ENCODE measurements around the gene DLG2. TPM values are rescaled to one million over a fixed set of nuclear protein-coding genes. Genes with fewer than 3 reads are reported as not detected.
A peak's percentile ranks its signal among the peaks of the same experiment; 100 is the strongest.
"Not testable (repeated sequence)": the region's sequence is repeated elsewhere in the genome, so short reads cannot be mapped to it uniquely, and the experiment has no call there.

The DLG2 gene
- total RNA-seq, 4 donors from 2014 or later = 0.18 to 8.3 (median 2.5) TPM

DNA sequence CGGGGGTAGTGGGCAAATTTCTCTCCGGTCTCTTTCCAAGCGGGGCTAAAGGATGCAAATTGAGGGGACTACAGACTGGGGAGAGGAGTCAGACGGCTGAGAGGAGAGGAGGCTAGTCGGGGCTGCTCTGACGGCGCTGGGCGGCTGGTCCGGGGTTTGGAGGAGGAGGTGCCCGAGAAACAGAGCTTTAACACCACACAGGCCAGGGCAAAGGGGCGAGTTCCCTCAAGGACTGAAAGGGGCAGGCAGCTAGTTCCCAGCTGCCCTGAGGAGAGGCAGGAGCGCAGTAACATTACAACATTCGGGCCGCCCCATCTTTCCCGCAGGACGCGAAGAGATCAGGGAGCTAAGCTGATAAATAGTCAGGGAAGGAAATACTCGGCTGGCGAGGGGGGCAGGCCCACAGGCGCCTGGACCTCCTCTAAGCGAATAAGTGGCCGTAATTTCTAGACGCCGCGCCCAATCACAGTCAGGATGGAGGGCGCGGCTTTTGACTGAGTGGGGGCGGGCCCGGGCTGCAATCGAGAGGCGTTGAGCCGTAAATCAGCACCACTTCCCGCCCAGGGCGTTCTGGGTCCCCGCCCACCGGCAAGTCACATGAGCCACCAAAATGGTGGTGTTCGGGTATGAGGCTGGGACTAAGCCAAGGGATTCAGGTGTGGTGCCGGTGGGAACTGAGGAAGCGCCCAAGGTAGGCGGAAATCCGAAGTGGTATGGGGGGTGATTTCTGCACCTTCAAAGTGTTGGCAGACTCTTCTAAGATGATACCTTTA is 1.0 kb upstream of the DLG2 start, which contains the start of gene TMEM126B:
Gene TMEM126B, plus strand, starts transcription at position 596 of the 773 bp plus-strand sequence. Its CDS starts 15 bp downstream, at position 611.
- H3K27me3 ChIP-seq = no peaks in the 10 kb centered on the region
- peak; percentile 53 to 84 for TF ChIP-seq POLR2A (IDR thresholded peaks at IDR 0.05)
- TF ChIP-seq, protein P1, sequence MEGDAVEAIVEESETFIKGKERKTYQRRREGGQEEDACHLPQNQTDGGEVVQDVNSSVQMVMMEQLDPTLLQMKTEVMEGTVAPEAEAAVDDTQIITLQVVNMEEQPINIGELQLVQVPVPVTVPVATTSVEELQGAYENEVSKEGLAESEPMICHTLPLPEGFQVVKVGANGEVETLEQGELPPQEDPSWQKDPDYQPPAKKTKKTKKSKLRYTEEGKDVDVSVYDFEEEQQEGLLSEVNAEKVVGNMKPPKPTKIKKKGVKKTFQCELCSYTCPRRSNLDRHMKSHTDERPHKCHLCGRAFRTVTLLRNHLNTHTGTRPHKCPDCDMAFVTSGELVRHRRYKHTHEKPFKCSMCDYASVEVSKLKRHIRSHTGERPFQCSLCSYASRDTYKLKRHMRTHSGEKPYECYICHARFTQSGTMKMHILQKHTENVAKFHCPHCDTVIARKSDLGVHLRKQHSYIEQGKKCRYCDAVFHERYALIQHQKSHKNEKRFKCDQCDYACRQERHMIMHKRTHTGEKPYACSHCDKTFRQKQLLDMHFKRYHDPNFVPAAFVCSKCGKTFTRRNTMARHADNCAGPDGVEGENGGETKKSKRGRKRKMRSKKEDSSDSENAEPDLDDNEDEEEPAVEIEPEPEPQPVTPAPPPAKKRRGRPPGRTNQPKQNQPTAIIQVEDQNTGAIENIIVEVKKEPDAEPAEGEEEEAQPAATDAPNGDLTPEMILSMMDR (IDR thresholded peaks at IDR 0.05) = no peak
- peak; percentile 97 to 99 (median 98) for DNase-seq

DNA sequence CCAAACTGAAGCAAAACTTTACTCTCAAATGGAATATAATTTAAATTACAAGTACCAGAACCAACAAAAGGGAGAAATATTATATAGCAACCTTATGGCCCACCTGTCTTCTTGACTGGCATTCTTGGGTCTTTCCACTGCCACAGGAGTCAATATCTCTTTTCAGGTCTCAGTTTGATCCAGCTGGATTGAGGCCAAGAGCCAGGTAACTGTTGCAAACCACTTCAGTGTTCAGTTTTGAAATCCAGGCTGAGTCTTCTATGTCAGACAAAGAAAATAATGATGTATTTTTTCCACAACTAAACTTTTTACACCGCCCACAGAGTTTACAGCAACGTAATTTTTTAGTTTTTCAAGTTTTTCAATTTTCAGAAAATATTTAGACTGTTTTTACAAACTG is 648 bp downstream of the DLG2 start:
- Histone ChIP-seq H3K27me3 (no peaks in the 10 kb centered on the region), H3K36me3 (peaks cover 0 to 7% (median 0%) of the 10 kb centered on the region in 3 donors), H3K27ac (peak overlapping the region in 1 of 4 donors; percentile 78), H3K4me3 (no peak overlapping the region), H3K4me1 (peaks cover 0 to 20% (median 0%) of the 10 kb centered on the region in 4 donors), H3K9me3 (no peaks in the 10 kb centered on the region)
- TF ChIP-seq, protein P1 (IDR thresholded peaks at IDR 0.05) = no peak
- TF ChIP-seq POLR2A (IDR thresholded peaks at IDR 0.05) = no peak
- no peak for DNase-seq

More for the DNA sequence above, 1.0 kb upstream of the DLG2 start, which contains the start of gene TMEM126B:
- peaks cover 0 to 20% (median 0%) of the 10 kb centered on the region in 4 donors for H3K4me1 ChIP-seq
- H3K4me3 ChIP-seq = peak within 1 kb of the TSS; percentile 58 to 82 (median 64)
- H3K27ac ChIP-seq = peak within 1 kb of the TSS; percentile 78 to 91 (median 89)
- peaks cover 0 to 10% (median 0%) of the 10 kb centered on the region in 3 donors for H3K36me3 ChIP-seq
- H3K9me3 ChIP-seq = no peaks in the 10 kb centered on the region

DNA sequence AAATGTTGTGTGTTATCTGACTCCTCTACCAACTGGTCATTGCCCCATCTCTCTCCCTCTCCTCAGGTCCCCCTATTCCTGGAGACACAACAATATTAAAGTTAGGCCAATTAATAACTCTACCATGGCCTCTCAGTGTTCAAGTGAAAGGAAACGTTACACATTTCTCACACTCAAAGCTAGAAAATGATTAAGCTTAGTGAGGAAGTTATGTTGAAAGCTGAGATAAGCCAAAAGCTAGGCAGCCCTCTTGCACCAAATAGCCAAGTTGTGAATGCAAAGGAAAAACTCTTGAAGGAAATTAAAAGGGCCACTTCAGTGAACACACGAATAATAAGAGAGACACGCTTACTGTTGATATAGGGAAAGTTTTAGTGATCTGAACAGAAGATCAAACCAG is 6.9 kb downstream of the DLG2 start:
- no peaks in the 10 kb centered on the region for H3K27me3 ChIP-seq
- H3K4me3 ChIP-seq = no peak overlapping the region
- no peaks in the 10 kb centered on the region for H3K36me3 ChIP-seq
- DNase-seq = no peak
- no peak for TF ChIP-seq POLR2A (IDR thresholded peaks at IDR 0.05)
- TF ChIP-seq, protein P1 (IDR thresholded peaks at IDR 0.05) = no peak
- H3K9me3 ChIP-seq = no peaks in the 10 kb centered on the region
- H3K27ac ChIP-seq = no peak overlapping the region
- H3K4me1 ChIP-seq = no peaks in the 10 kb centered on the region

DNA sequence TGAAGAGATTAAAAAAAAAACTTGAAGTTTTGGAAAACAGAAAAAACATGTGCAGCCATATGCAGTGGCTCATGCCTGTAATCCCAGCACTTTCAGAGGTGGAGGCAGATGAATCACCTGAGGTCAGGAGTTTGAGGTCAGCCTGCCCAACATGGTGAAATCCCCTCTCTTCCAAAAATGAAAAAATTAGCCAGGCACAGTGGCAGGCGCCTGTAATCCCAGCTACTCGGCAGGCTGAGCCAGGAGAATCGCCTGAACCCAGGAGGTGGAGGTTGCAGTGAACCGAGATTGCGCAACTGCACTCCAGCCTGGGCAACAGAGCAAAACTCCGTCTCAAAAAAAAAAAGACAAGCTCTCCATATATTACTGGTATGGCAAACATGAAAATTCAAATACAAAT is 7.6 kb downstream of the DLG2 start:
- TF ChIP-seq POLR2A (IDR thresholded peaks at IDR 0.05) = no peak
- TF ChIP-seq, protein P1 (IDR thresholded peaks at IDR 0.05) = no peak
- Histone ChIP-seq H3K4me3 (no peak overlapping the region), H3K9me3 (no peaks in the 10 kb centered on the region), H3K4me1 (no peaks in the 10 kb centered on the region), H3K36me3 (no peaks in the 10 kb centered on the region), H3K27me3 (no peaks in the 10 kb centered on the region), H3K27ac (no peak overlapping the region)
- no peak for DNase-seq

DNA sequence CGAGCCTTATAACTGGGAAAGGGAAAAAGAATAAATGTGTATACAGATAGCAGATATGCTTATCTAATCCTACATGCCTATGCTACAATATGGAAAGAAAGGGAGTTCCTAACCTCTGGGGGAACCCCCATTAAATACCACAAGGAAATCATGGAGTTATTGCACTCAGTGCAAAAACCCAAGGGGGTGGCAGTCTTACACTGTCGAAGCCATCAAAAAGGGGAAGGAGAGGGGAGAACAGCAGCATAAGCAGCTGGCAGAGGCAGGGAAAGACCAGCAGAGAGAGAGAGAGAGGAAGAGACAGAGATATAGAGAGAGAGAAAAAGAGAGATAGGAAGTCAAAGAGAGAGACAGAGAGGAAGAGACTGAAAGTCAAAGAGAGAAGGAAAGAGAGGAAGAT is 15.5 kb downstream of the DLG2 start:
- H3K27me3 ChIP-seq, H3K36me3 ChIP-seq, H3K27ac ChIP-seq: not testable (repeated sequence)

DNA sequence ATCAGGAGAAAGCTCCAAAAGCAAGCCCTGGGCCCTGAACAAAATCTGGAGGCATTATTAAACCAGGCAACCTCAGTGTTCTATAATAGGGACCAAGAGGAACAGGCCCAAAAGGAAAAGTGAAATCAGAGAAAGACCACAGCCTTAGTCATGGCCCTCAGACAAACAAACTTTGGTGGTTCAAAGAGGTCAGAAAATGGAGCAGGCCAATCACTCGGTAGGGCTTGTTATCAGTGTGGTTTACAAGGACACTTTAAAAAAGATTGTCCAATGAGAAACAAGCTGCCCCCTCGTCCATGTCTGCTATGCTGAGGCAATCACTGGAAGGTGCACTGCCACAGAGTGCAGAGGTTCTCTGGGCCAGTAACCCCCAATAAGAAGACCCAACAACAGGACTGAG is 17.9 kb downstream of the DLG2 start:
- H3K27ac ChIP-seq, H3K27me3 ChIP-seq, DNase-seq, H3K36me3 ChIP-seq, H3K4me3 ChIP-seq, H3K9me3 ChIP-seq, H3K4me1 ChIP-seq: not testable (repeated sequence)

More for the DNA sequence above, 15.5 kb downstream of the DLG2 start:
- H3K9me3 ChIP-seq, H3K4me3 ChIP-seq, H3K4me1 ChIP-seq, DNase-seq: not testable (repeated sequence)

DNA sequence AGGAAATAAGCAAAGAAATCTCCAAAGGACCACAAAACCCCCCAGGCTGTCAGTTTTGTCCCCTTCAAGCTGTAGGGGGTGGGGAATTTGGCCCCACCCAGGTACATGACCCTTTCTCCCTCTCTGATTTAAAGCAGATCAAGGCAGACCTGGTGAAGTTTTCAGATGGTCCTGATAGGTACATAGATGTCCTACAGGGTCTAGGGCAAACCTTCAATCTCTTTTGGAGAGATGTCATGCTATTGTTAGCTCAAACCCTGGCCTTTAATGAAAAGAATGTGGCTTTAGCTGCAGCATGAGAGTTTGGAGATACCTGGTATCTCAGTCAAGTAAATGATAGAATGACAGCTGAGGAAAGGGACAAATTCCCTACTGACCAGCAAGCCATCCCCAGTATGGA is 18.5 kb downstream of the DLG2 start:
- H3K27me3 ChIP-seq, H3K4me1 ChIP-seq, DNase-seq, H3K36me3 ChIP-seq, H3K9me3 ChIP-seq, H3K4me3 ChIP-seq, H3K27ac ChIP-seq: not testable (repeated sequence)

DNA sequence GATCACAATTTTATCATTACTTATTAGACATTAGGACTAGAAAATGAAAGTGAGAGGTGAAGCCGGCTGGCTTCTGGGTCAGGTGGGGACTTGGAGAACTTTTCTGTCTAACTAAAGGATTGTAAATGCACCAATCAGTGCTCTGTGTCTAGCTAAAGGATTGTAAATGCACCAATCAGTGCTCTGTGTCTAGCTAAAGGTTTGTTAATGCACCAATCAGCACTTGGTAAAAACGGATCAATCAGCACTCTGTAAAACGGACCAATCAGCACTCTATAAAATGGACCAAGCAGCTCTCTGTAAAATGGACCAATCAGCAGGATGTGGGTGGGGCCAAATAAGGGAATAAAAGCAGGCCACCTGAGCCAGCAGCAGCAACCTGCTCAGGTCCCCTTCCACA is 20.9 kb downstream of the DLG2 start:
- H3K27ac ChIP-seq, H3K4me3 ChIP-seq, H3K9me3 ChIP-seq, H3K27me3 ChIP-seq, H3K4me1 ChIP-seq, DNase-seq, H3K36me3 ChIP-seq: not testable (repeated sequence)
